ENCODE results near the gene LCORL. TPM values are rescaled to one million over a fixed set of nuclear protein-coding genes. Genes with fewer than 3 reads are reported as not detected.

LCORL gene
- total RNA-seq, 1 experiment from 2014 or later: 11.3 TPM

GRCh38 chr4:17921451-17921850, 100.1 kb downstream of the LCORL start:
- Histone ChIP-seq H3K27me3 (replicated peaks; ENCODE audit: control insufficient read depth, insufficient read depth, low read length) (no peaks in the 10 kb centered on the region), H3K4me1 (peaks cover 7% of the 10 kb centered on the region; the same call in 1 of the 2 replicates), H3K36me3 (ENCODE audit: control insufficient read depth, insufficient read depth, low read length) (no peaks in the 10 kb centered on the region), H3K4me3 (ENCODE audit: low read depth, low read length) (no peak overlapping the region), H3K9me3 (no peaks in the 10 kb centered on the region)
- POLR2A ChIA-PET: no interaction called here
- Mint-ChIP-seq H3K4me3 (ENCODE audit: unreplicated experiment) (no peak overlapping the region), H3K36me3 (ENCODE audit: insufficient read depth, unreplicated experiment) (peaks cover 8% of the 10 kb centered on the region), H3K27ac (ENCODE audit: unreplicated experiment) (no peak overlapping the region), H3K4me1 (ENCODE audit: low read depth, unreplicated experiment) (peaks cover 7% of the 10 kb centered on the region), H3K9me3 (ENCODE audit: unreplicated experiment) (no peaks in the 10 kb centered on the region), H3K27me3 (ENCODE audit: insufficient read depth, unreplicated experiment) (no peaks in the 10 kb centered on the region)
- CTCF ChIA-PET: no interaction called here
- intact Hi-C loops (cut with micrococcal nuclease; ENCODE audit: unreplicated experiment): no loop called here
- no TSS peak for BruUV-seq (replicated peaks)
- DNase-seq: no peak
- TF ChIP-seq, protein P1, sequence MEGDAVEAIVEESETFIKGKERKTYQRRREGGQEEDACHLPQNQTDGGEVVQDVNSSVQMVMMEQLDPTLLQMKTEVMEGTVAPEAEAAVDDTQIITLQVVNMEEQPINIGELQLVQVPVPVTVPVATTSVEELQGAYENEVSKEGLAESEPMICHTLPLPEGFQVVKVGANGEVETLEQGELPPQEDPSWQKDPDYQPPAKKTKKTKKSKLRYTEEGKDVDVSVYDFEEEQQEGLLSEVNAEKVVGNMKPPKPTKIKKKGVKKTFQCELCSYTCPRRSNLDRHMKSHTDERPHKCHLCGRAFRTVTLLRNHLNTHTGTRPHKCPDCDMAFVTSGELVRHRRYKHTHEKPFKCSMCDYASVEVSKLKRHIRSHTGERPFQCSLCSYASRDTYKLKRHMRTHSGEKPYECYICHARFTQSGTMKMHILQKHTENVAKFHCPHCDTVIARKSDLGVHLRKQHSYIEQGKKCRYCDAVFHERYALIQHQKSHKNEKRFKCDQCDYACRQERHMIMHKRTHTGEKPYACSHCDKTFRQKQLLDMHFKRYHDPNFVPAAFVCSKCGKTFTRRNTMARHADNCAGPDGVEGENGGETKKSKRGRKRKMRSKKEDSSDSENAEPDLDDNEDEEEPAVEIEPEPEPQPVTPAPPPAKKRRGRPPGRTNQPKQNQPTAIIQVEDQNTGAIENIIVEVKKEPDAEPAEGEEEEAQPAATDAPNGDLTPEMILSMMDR (IDR thresholded peaks at IDR 0.05; ENCODE audit: insufficient read depth in 1 of 2, low read depth in 1 of 2, low read length in 1 of 2, severe bottlenecking in 1 of 2, unreplicated experiment in 1 of 2): no peak

DNA sequence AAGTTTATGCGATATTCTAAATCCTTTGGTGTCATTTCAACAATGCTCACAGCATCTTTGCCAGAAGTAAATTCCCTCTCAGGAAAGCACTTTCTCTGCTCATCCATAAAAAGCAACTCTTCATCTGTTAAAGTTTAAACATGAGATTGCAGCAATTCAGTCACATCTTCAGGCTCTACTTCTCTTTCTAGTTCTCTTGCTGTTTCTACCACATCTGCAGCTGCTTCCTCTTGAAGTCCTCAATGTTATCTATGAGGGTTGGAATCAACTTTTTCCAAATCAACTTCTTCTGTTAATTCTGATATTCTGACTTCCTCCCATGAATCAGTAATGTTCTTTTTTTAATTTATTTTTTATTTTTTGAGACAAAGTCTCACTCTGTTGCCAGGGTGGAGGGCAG, 100.9 kb downstream of the LCORL start:
- H3K4me3 Mint-ChIP-seq (ENCODE audit: unreplicated experiment): no peak overlapping the region
- no peak overlapping the region for H3K27ac Mint-ChIP-seq (ENCODE audit: unreplicated experiment)
- TF ChIP-seq, protein P1 (IDR thresholded peaks at IDR 0.05; ENCODE audit: insufficient read depth in 1 of 2, low read depth in 1 of 2, low read length in 1 of 2, severe bottlenecking in 1 of 2, unreplicated experiment in 1 of 2): no peak
- H3K27me3 Mint-ChIP-seq (ENCODE audit: insufficient read depth, unreplicated experiment): no peaks in the 10 kb centered on the region
- intact Hi-C loops (cut with micrococcal nuclease; ENCODE audit: unreplicated experiment): no loop called here
- POLR2A ChIA-PET: no interaction called here
- CTCF ChIA-PET: no interaction called here
- Histone ChIP-seq H3K27me3 (replicated peaks; ENCODE audit: control insufficient read depth, insufficient read depth, low read length) (no peaks in the 10 kb centered on the region), H3K36me3 (ENCODE audit: control insufficient read depth, insufficient read depth, low read length) (no peaks in the 10 kb centered on the region), H3K4me3 (ENCODE audit: low read depth, low read length) (no peak overlapping the region), H3K4me1 (peaks cover 7% of the 10 kb centered on the region; the same call in 1 of the 2 replicates), H3K9me3 (no peaks in the 10 kb centered on the region)
- BruUV-seq (replicated peaks): no TSS peak
- no peaks in the 10 kb centered on the region for H3K9me3 Mint-ChIP-seq (ENCODE audit: unreplicated experiment)
- H3K36me3 Mint-ChIP-seq (ENCODE audit: insufficient read depth, unreplicated experiment): peaks cover 12% of the 10 kb centered on the region
- H3K4me1 Mint-ChIP-seq (ENCODE audit: low read depth, unreplicated experiment): peaks cover 7% of the 10 kb centered on the region
- DNase-seq: no peak

DNA sequence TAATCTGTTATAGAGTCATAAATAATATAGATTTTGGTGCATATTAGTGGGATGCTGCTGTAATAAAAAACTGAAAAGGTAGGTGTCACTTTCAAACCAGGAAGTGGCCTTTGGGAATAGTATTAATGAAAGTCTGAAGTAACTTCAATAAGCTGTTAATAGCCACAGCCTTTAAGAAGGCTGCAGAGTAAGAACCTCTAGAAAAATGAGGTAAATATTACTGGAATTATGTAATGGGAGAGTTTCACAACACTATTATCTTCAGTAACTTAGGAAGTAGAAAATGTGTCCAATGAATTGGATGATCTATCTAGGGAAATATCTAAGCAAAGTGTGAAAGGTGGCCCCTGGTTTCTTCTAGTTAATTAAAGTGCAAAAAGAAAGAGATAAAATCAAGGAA, 106.1 kb downstream of the LCORL start:
- no peak overlapping the region for H3K27ac Mint-ChIP-seq (ENCODE audit: unreplicated experiment)
- CTCF ChIA-PET: no interaction called here
- TF ChIP-seq, protein P1 (IDR thresholded peaks at IDR 0.05; ENCODE audit: insufficient read depth in 1 of 2, low read depth in 1 of 2, low read length in 1 of 2, severe bottlenecking in 1 of 2, unreplicated experiment in 1 of 2): no peak
- no peak overlapping the region for H3K4me3 Mint-ChIP-seq (ENCODE audit: unreplicated experiment)
- Histone ChIP-seq H3K9me3 (no peaks in the 10 kb centered on the region), H3K4me3 (ENCODE audit: low read depth, low read length) (no peak overlapping the region), H3K4me1 (no peaks in the 10 kb centered on the region), H3K27me3 (replicated peaks; ENCODE audit: control insufficient read depth, insufficient read depth, low read length) (no peaks in the 10 kb centered on the region), H3K36me3 (ENCODE audit: control insufficient read depth, insufficient read depth, low read length) (no peaks in the 10 kb centered on the region)
- DNase-seq: no peak
- H3K9me3 Mint-ChIP-seq (ENCODE audit: unreplicated experiment): no peaks in the 10 kb centered on the region
- H3K4me1 Mint-ChIP-seq (ENCODE audit: low read depth, unreplicated experiment): no peaks in the 10 kb centered on the region
- no TSS peak for BruUV-seq (replicated peaks)
- H3K36me3 Mint-ChIP-seq (ENCODE audit: insufficient read depth, unreplicated experiment): peaks cover 5% of the 10 kb centered on the region
- no peaks in the 10 kb centered on the region for H3K27me3 Mint-ChIP-seq (ENCODE audit: insufficient read depth, unreplicated experiment)
- intact Hi-C loops (cut with micrococcal nuclease; ENCODE audit: unreplicated experiment): no loop called here
- POLR2A ChIA-PET: no interaction called here
